AG04450 (cell line): ENCODE measurements around the gene NUB1. TPM values are rescaled to one million over a fixed set of nuclear protein-coding genes. Genes with fewer than 3 reads are reported as not detected.

Experiments
- CTCF ChIA-PET: fragments of 300-600, 350-600 bp; formaldehyde crosslinking; extraction: SDS; loops from one replicate; lab custom pipeline; 2022; ENCODE audit warnings: antibody characterized with exemption, inconsistent platforms; lab: Charles Lee
- POLR2A ChIA-PET: fragments of 350-600 bp; formaldehyde crosslinking; extraction: SDS; loops from one replicate; lab custom pipeline; 2021; ENCODE audit warnings: antibody characterized with exemption, inconsistent platforms; lab: Yijun Ruan, JAX
- DNase-seq: peaks from one replicate; pipeline ENCODE4 v3.0.0-alpha.2; 2011; ENCODE audit warnings: low read depth, low spot score
- H3K27ac ChIP-seq: one replicate; pipeline ENCODE4 v1.5.1; 2012; ENCODE audit warnings: low read depth, low read length, control low read depth
- H3K27me3 ChIP-seq: one replicate; pipeline ENCODE4 v1.6.0; 2012; ENCODE audit warnings: low read length; ENCODE audit not compliant: control insufficient read depth, insufficient read depth
- H3K4me3 ChIP-seq: 2 replicates; pipeline ENCODE4 v1.5.1; 2011; ENCODE audit warnings: mild to moderate bottlenecking, low read depth, low read length, control low read depth
- H3K9me3 ChIP-seq: 2 replicates; pipeline ENCODE4 v1.5.1; 2012; ENCODE audit warnings: low read length; ENCODE audit not compliant: control insufficient read depth, insufficient read depth
- polyA plus RNA-seq: library from polyadenylated mRNA; depleted of rRNA; stranded (reverse); fragments of >200 nt; gene quantifications from 2 replicates; pipeline ENCODE4 v1.2.3, GENCODE V29; 2011
- TF ChIP-seq, protein P1 (sequence below): IDR thresholded peaks from 2 replicates; pipeline ENCODE4 v1.5.1; 2011; ENCODE audit warnings: low read depth, low read length, control low read depth, inconsistent platforms

NUB1 gene
- polyA plus RNA-seq, 1 experiment = 64.1 TPM

GRCh38 chr7:151306374-151306773 is 35.2 kb upstream of the NUB1 start:
- H3K4me3 ChIP-seq = no peak overlapping the region
- H3K9me3 ChIP-seq = peaks cover 5% of the 10 kb centered on the region
- H3K27me3 ChIP-seq = peaks cover 10% of the 10 kb centered on the region
- TF ChIP-seq, protein P1, sequence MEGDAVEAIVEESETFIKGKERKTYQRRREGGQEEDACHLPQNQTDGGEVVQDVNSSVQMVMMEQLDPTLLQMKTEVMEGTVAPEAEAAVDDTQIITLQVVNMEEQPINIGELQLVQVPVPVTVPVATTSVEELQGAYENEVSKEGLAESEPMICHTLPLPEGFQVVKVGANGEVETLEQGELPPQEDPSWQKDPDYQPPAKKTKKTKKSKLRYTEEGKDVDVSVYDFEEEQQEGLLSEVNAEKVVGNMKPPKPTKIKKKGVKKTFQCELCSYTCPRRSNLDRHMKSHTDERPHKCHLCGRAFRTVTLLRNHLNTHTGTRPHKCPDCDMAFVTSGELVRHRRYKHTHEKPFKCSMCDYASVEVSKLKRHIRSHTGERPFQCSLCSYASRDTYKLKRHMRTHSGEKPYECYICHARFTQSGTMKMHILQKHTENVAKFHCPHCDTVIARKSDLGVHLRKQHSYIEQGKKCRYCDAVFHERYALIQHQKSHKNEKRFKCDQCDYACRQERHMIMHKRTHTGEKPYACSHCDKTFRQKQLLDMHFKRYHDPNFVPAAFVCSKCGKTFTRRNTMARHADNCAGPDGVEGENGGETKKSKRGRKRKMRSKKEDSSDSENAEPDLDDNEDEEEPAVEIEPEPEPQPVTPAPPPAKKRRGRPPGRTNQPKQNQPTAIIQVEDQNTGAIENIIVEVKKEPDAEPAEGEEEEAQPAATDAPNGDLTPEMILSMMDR = no peak
- no peak for DNase-seq
- no peak overlapping the region for H3K27ac ChIP-seq
- CTCF ChIA-PET = interaction anchor here (0.7 to 4.2 kb wide), 5 partner anchors 9 to 183 kb away, joined by 3 to 29 read pairs (median 4); no protein-coding TSS in a partner anchor
- POLR2A ChIA-PET = no interaction called here

- Histone ChIP-seq H3K4me3 (no peak overlapping the region), H3K27me3 (peaks cover 9% of the 10 kb centered on the region), H3K9me3 (peaks cover 8% of the 10 kb centered on the region), H3K27ac (no peak overlapping the region)
- TF ChIP-seq, protein P1 = no peak
- ChIA-PET POLR2A (no interaction called here), CTCF (interaction anchor here (0.7 to 4.2 kb wide), 5 partner anchors 8 to 183 kb away, joined by 3 to 29 read pairs (median 4); no protein-coding TSS in a partner anchor)
- DNase-seq = no peak
Observed at GRCh38 chr7:151306860-151307259, 34.8 kb upstream of the NUB1 start.

GRCh38 chr7:151307536-151307935 is 34.1 kb upstream of the NUB1 start:
- ChIA-PET POLR2A (no interaction called here), CTCF (interaction anchor here (1.0 to 4.2 kb wide), 4 partner anchors 22 to 63 kb away, joined by 3 to 29 read pairs (median 4); no protein-coding TSS in a partner anchor)
- Histone ChIP-seq H3K27ac (no peak overlapping the region), H3K9me3 (peaks cover 8% of the 10 kb centered on the region), H3K27me3 (peaks cover 4% of the 10 kb centered on the region), H3K4me3 (no peak overlapping the region)
- DNase-seq = no peak
- TF ChIP-seq, protein P1 = no peak

DNA sequence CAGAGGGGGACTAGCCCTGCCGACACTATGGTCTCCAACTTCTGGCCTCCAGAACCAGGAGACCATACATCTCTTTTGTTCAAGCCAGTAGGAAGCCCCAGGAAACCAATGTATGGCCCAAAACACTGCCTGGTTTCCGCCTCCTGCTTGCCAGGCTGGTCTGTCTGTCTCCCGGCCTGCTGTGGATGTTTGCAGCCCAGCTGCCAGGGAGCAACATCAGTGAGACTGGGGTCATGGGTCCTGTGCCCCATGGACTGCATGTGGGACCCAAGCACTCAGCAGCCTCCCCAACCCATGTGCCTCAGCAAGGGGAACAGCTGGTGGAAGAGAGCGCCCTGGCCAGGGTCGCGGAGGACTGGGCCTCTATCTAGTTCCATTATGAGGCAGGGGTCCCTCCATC is 33.4 kb upstream of the NUB1 start:
- no peak for DNase-seq
- peaks cover 8% of the 10 kb centered on the region for H3K9me3 ChIP-seq
- peaks cover 3% of the 10 kb centered on the region for H3K27me3 ChIP-seq
- TF ChIP-seq, protein P1 = no peak
- no peak overlapping the region for H3K4me3 ChIP-seq
- CTCF ChIA-PET = interaction anchor here (1.0 kb wide), 1 partner anchor 62 kb away, joined by 3 read pairs; no protein-coding TSS in a partner anchor
- POLR2A ChIA-PET = no interaction called here
- H3K27ac ChIP-seq = no peak overlapping the region

- no peak for DNase-seq
- peaks cover 3% of the 10 kb centered on the region for H3K27me3 ChIP-seq
- no peak overlapping the region for H3K27ac ChIP-seq
- peaks cover 8% of the 10 kb centered on the region for H3K9me3 ChIP-seq
- POLR2A ChIA-PET = no interaction called here
- no peak overlapping the region for H3K4me3 ChIP-seq
- CTCF ChIA-PET = interaction anchor here (0.6 to 2.0 kb wide), 3 partner anchors 8 to 134 kb away, joined by 5 to 12 read pairs (median 7); no protein-coding TSS in a partner anchor
- TF ChIP-seq, protein P1 = no peak
Observed at GRCh38 chr7:151308791-151309190, 32.8 kb upstream of the NUB1 start.
